A673 (cell line): ENCODE results near the gene CHST9. TPM values are rescaled to one million over a fixed set of nuclear protein-coding genes. Genes with fewer than 3 reads are reported as not detected.
"Not testable (repeated sequence)": the region's sequence is repeated elsewhere in the genome, so short reads cannot be mapped to it uniquely, and the experiment has no call there.

Experiments
- Bru-seq: library from RNA; stranded (reverse); fragments of 400-500 nt; gene quantifications from one replicate; lab custom pipeline; 2021; lab: Mats Ljungman, UMichigan
- BruChase-seq, 2 experiments: library from RNA; stranded (reverse); fragments of 400-500 nt; gene quantifications; one replicate each; lab custom pipeline; 2021; lab: Mats Ljungman, UMichigan
- BruUV-seq: library from RNA; stranded (reverse); fragments of 400-500 nt; replicated peaks from 2 replicates; lab custom pipeline; 2021; lab: Mats Ljungman, UMichigan
- CTCF ChIA-PET: fragments of 300-600 bp; sonication (Branson Sonifier 250); formaldehyde crosslinking; loops from one replicate; lab custom pipeline; 2022; ENCODE audit warnings: antibody characterized with exemption; lab: Charles Lee
- POLR2A ChIA-PET: fragments of 300-600 bp; sonication (Branson Sonifier 250); formaldehyde crosslinking; loops from one replicate; lab custom pipeline; 2022; ENCODE audit warnings: antibody characterized with exemption; ENCODE audit not compliant: low non-redundant PET; lab: Charles Lee
- DNase-seq: peaks from one replicate; pipeline ENCODE4 v3.0.0-alpha.2; 2015; ENCODE audit warnings: low spot score
- H3K27ac ChIP-seq: fragments of 200-600 bp; sonication (generic); 2 replicates; pipeline ENCODE4 v1.5.1; 2016; ENCODE audit warnings: mixed run types, low read depth, mild to moderate bottlenecking, mixed read lengths, antibody characterized with exemption, low read length; ENCODE audit not compliant: poor library complexity, severe bottlenecking
- H3K27me3 ChIP-seq: fragments of 200-600 bp; sonication (generic); replicated peaks from 2 replicates; pipeline ENCODE4 v1.6.1; 2017; ENCODE audit warnings: mixed run types, low read depth, mild to moderate bottlenecking, mixed read lengths, antibody characterized with exemption, low read length; ENCODE audit not compliant: insufficient read depth, poor library complexity
- H3K36me3 ChIP-seq: fragments of 200-600 bp; sonication (generic); 2 replicates; pipeline ENCODE4 v1.6.1; 2016; ENCODE audit warnings: mixed run types, mild to moderate bottlenecking, mixed read lengths, antibody characterized with exemption, low read length; ENCODE audit not compliant: insufficient read depth, poor library complexity, severe bottlenecking
- H3K4me1 ChIP-seq: fragments of 200-600 bp; sonication (generic); 2 replicates; pipeline ENCODE4 v1.6.1; 2017; ENCODE audit warnings: mixed run types, mild to moderate bottlenecking, mixed read lengths, antibody characterized with exemption, low read length; ENCODE audit not compliant: insufficient read depth, poor library complexity, severe bottlenecking
- H3K4me3 ChIP-seq: fragments of 200-600 bp; sonication (generic); 2 replicates; pipeline ENCODE4 v1.5.1; 2016; ENCODE audit warnings: low read depth, mixed run types, mild to moderate bottlenecking, mixed read lengths, low read length; ENCODE audit not compliant: poor library complexity, severe bottlenecking
- H3K9me3 ChIP-seq: fragments of 200-600 bp; sonication (generic); 2 replicates; pipeline ENCODE4 v1.6.1; 2016; ENCODE audit warnings: mixed run types, low read depth, mild to moderate bottlenecking, mixed read lengths, antibody characterized with exemption, low read length; ENCODE audit not compliant: poor library complexity, severe bottlenecking
- CTCF ChIP-seq: fragments of 300-800, 200-600 bp; sonication (generic); conservative IDR thresholded peaks from 2 replicates; pipeline ENCODE4 v1.5.1; 2017; ENCODE audit warnings: low read depth, mild to moderate bottlenecking, antibody characterized with exemption, low read length, moderate library complexity, mixed read lengths
- EZH2 ChIP-seq: fragments of 200-600 bp; sonication (generic); IDR thresholded peaks from 2 replicates; pipeline ENCODE4 v1.6.1; 2017; ENCODE audit warnings: borderline replicate concordance, low read depth, mild to moderate bottlenecking, mixed read lengths, antibody characterized with exemption, low read length; ENCODE audit not compliant: poor library complexity, severe bottlenecking
- intact Hi-C: fragments of 100-400 bp; cut with micrococcal nuclease; formaldehyde crosslinking; loops from one replicate; pipeline ENCODE4 v1.10.0; 2022; ENCODE audit not compliant: unreplicated experiment
- long read RNA-seq: library from polyadenylated mRNA; stranded (forward); transcript quantifications from one replicate; pipeline ENCODE4 v2.0.0, GENCODE V29; 2022
- total RNA-seq: library from RNA; stranded (reverse); gene quantifications from 2 replicates; pipeline ENCODE4 v1.2.3, GENCODE V29; 2021

CHST9 gene, protein sequence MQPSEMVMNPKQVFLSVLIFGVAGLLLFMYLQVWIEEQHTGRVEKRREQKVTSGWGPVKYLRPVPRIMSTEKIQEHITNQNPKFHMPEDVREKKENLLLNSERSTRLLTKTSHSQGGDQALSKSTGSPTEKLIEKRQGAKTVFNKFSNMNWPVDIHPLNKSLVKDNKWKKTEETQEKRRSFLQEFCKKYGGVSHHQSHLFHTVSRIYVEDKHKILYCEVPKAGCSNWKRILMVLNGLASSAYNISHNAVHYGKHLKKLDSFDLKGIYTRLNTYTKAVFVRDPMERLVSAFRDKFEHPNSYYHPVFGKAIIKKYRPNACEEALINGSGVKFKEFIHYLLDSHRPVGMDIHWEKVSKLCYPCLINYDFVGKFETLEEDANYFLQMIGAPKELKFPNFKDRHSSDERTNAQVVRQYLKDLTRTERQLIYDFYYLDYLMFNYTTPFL
- not detected in 2 replicates for total RNA-seq
- Bru-seq, nascent RNA: percentile 3 among the genes with signal in this experiment
- BruChase-seq, experiment 1, labeled RNA remaining after a 2-hour chase: percentile 4 among the genes with signal in this experiment
- BruChase-seq, experiment 2, labeled RNA remaining after a 6-hour chase: percentile 5 among the genes with signal in this experiment
- long read RNA-seq: 0 reads

- TF ChIP-seq EZH2 (no peak), CTCF (no peak)
- intact Hi-C loops: no loop called here
- Histone ChIP-seq H3K36me3 (no peaks in the 10 kb centered on the region), H3K4me3 (no peak within 1 kb of the TSS), H3K4me1 (no peaks in the 10 kb centered on the region), H3K9me3 (no peaks in the 10 kb centered on the region), H3K27ac (no peak within 1 kb of the TSS), H3K27me3 (peaks cover 56% of the 10 kb centered on the region)
- CTCF ChIA-PET: no interaction called here
- no TSS peak for BruUV-seq
- POLR2A ChIA-PET: no interaction called here
- DNase-seq: no peak
These were observed at the start of gene CHST9 for GRCh38 chr18:27185025-27185763. Gene CHST9 (minus strand): TSS chr18:27185308. CDS start chr18:27142809, 42,499 bp downstream.

- H3K9me3 ChIP-seq, H3K4me1 ChIP-seq, intact Hi-C loops, POLR2A ChIA-PET, H3K27me3 ChIP-seq, H3K36me3 ChIP-seq, H3K4me3 ChIP-seq, DNase-seq, H3K27ac ChIP-seq, CTCF ChIA-PET, BruUV-seq: not testable (repeated sequence)
These were observed 47.2 kb upstream of the CHST9 start for GRCh38 chr18:27232355-27232754.

DNA sequence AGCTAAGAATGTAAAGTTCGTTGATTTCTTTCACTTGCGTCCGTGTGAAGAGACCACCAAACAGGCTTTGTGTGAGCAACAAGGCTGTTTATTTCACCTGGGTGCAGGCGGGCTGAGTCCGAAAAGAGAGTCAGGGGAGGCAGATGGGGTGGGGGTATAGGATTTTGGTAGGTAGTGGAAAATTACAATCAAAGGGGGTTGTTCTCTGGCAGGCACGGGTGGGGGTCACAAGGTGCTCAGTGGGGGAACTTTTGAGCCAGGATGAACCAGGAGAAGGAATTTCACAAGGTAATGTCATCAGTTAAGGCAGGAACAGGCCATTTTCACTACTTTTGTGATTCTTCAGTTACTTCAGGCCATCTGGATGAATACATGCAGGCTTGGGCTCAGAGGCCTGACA is 46.6 kb upstream of the CHST9 start:
- H3K36me3 ChIP-seq, H3K4me1 ChIP-seq, POLR2A ChIA-PET, CTCF ChIA-PET, DNase-seq, H3K9me3 ChIP-seq, intact Hi-C loops, H3K4me3 ChIP-seq, H3K27me3 ChIP-seq, BruUV-seq, H3K27ac ChIP-seq: not testable (repeated sequence)

GRCh38 chr18:27231221-27231620 is 46.1 kb upstream of the CHST9 start:
- not testable (repeated sequence) for H3K9me3 ChIP-seq, BruUV-seq

More at GRCh38 chr18:27231221-27231620, 46.1 kb upstream of the CHST9 start:
- H3K4me1 ChIP-seq, H3K27me3 ChIP-seq, DNase-seq, POLR2A ChIA-PET, H3K4me3 ChIP-seq, intact Hi-C loops, H3K27ac ChIP-seq, H3K36me3 ChIP-seq, CTCF ChIA-PET: not testable (repeated sequence)
